AG04450 (cell line): ENCODE results near the gene SLC25A52. TPM values are rescaled to one million over a fixed set of nuclear protein-coding genes. Genes with fewer than 3 reads are reported as not detected.
"Not testable (repeated sequence)": the region's sequence is repeated elsewhere in the genome, so short reads cannot be mapped to it uniquely, and the experiment has no call there.

ENCODE experiments used
- CTCF ChIA-PET: fragments of 300-600, 350-600 bp; formaldehyde crosslinking; extraction: SDS; loops from one replicate; lab custom pipeline; 2022; ENCODE audit warnings: antibody characterized with exemption, inconsistent platforms; lab: Charles Lee
- POLR2A ChIA-PET: fragments of 350-600 bp; formaldehyde crosslinking; extraction: SDS; loops from one replicate; lab custom pipeline; 2021; ENCODE audit warnings: antibody characterized with exemption, inconsistent platforms; lab: Yijun Ruan, JAX
- DNase-seq: peaks from one replicate; pipeline ENCODE4 v3.0.0-alpha.2; 2011; ENCODE audit warnings: low read depth, low spot score
- H3K27ac ChIP-seq: one replicate; pipeline ENCODE4 v1.5.1; 2012; ENCODE audit warnings: low read depth, low read length, control low read depth
- H3K27me3 ChIP-seq: one replicate; pipeline ENCODE4 v1.6.0; 2012; ENCODE audit warnings: low read length; ENCODE audit not compliant: control insufficient read depth, insufficient read depth
- H3K4me3 ChIP-seq: 2 replicates; pipeline ENCODE4 v1.5.1; 2011; ENCODE audit warnings: mild to moderate bottlenecking, low read depth, low read length, control low read depth
- H3K9me3 ChIP-seq: 2 replicates; pipeline ENCODE4 v1.5.1; 2012; ENCODE audit warnings: low read length; ENCODE audit not compliant: control insufficient read depth, insufficient read depth
- polyA plus RNA-seq: library from polyadenylated mRNA; depleted of rRNA; stranded (reverse); fragments of >200 nt; gene quantifications from 2 replicates; pipeline ENCODE4 v1.2.3, GENCODE V29; 2011
- TF ChIP-seq, protein P1 (sequence below): IDR thresholded peaks from 2 replicates; pipeline ENCODE4 v1.5.1; 2011; ENCODE audit warnings: low read depth, low read length, control low read depth, inconsistent platforms

SLC25A52 gene
- polyA plus RNA-seq, 1 experiment: not detected

DNA sequence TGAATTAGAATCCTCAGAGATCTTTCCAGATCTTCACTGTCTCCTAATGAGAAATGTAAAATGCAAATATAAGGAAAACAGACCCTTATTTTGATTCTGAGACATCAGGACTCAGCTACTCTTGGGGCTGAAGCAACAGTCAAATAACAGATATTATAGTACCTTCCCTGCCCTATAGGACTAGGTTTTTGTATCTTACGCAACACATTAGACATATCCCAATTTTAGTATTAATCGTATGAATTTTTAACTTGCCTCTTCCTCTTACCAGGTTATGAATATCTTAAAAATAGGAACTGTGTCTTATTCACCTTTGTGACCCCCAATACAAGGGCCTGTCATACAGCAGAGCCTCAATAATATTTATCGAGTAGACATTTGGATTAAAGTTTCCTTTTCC is 12.0 kb upstream of the SLC25A52 start:
- Histone ChIP-seq H3K4me3 (no peak overlapping the region), H3K27me3 (no peaks in the 10 kb centered on the region), H3K27ac (no peak overlapping the region), H3K9me3 (no peaks in the 10 kb centered on the region)
- ChIA-PET CTCF (interaction anchor here (0.6 kb wide), 1 partner anchor 135 kb away, joined by 3 read pairs; no protein-coding TSS in a partner anchor), POLR2A (no interaction called here)
- TF ChIP-seq, protein P1, sequence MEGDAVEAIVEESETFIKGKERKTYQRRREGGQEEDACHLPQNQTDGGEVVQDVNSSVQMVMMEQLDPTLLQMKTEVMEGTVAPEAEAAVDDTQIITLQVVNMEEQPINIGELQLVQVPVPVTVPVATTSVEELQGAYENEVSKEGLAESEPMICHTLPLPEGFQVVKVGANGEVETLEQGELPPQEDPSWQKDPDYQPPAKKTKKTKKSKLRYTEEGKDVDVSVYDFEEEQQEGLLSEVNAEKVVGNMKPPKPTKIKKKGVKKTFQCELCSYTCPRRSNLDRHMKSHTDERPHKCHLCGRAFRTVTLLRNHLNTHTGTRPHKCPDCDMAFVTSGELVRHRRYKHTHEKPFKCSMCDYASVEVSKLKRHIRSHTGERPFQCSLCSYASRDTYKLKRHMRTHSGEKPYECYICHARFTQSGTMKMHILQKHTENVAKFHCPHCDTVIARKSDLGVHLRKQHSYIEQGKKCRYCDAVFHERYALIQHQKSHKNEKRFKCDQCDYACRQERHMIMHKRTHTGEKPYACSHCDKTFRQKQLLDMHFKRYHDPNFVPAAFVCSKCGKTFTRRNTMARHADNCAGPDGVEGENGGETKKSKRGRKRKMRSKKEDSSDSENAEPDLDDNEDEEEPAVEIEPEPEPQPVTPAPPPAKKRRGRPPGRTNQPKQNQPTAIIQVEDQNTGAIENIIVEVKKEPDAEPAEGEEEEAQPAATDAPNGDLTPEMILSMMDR: no peak
- DNase-seq: no peak

DNA sequence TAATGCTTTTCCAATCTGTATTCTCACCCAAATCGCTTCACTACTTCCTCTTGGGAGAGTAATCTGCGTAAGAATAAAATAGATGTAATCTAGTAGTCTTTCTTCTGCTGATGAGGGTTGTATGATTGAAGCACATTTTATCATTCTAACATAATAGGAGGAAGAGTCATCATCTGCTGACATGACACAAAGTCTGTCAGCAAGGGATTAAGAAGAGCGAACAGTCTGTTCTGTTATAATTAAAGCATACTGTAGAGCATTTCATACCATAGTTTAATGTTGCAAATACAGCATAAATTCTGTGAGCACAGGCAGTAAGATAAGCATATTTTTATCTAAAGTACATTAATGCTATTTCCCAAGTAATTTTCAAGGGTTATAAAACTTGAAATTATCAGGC is 10.4 kb downstream of the SLC25A52 start:
- CTCF ChIA-PET: no interaction called here

DNA sequence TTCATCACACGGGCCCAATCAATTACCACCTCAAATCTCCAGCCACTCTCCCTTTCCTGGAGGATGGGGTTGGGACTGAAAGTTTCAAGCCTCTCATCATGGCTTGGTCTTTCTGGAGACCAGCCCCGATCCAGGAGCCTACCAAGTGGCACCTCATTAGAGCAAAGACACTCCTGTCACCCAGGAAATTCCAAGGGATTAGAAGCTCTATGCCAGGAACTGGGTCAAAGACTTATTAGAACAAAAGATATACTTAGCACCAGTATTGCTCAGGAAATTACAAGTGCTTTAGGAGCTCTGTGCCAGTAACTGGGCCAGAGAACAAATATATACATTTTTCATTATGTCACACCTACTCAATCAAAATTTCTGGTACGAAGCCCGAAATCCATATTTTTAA is 14.3 kb downstream of the SLC25A52 start:
- Histone ChIP-seq H3K27ac (no peak overlapping the region), H3K4me3 (no peak overlapping the region), H3K9me3 (no peaks in the 10 kb centered on the region), H3K27me3 (no peaks in the 10 kb centered on the region)
- TF ChIP-seq, protein P1: no peak
- DNase-seq: no peak
- CTCF ChIA-PET: interaction anchor here (0.6 kb wide), 1 partner anchor 91 kb away, joined by 3 read pairs; no protein-coding TSS in a partner anchor
- POLR2A ChIA-PET: no interaction called here

More for the DNA sequence above, 10.4 kb downstream of the SLC25A52 start:
- TF ChIP-seq, protein P1: no peak
- H3K4me3 ChIP-seq: no peak overlapping the region
- no peak overlapping the region for H3K27ac ChIP-seq
- H3K27me3 ChIP-seq: no peaks in the 10 kb centered on the region
- POLR2A ChIA-PET: no interaction called here
- no peaks in the 10 kb centered on the region for H3K9me3 ChIP-seq
- DNase-seq: no peak

DNA sequence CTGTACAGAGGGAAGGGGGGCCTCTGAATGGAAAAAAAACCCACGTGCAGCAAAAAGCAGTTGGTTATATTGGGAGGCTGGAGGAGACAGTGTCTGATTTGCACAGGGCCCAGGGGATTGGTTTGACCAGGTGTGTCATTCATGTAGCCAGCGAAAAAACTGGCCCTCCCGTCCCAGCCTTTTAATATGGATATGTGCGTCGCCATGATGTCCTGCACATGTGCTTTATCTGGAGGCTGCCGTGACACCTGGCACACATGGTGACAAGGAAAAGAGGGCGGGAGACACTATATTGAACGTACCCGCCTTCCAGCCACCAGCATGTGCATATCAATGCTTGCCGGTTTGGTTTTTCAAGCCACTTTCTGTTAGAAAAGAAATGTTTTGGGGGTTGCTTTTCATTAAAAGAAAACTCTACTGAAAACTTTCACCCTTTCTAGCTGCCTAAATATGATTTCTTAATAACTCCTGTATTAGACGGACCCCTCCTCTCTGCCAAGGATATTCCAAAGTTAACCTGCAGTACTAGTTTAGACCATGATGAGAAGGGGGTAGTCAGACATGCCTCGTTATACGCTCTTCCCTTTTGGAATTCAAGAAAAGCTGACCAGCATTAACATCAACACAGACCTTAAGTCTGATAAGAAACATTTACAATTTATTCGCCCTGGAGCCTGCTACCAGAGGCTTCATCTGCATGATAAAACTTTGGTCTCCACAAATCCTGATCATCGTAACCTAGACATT is 16.2 kb downstream of the SLC25A52 start:
- no peak overlapping the region for H3K4me3 ChIP-seq
- DNase-seq: no peak
- H3K27me3 ChIP-seq: no peaks in the 10 kb centered on the region
- ChIA-PET POLR2A (no interaction called here), CTCF (no interaction called here)
- no peaks in the 10 kb centered on the region for H3K9me3 ChIP-seq
- TF ChIP-seq, protein P1: no peak
- H3K27ac ChIP-seq: no peak overlapping the region

DNA sequence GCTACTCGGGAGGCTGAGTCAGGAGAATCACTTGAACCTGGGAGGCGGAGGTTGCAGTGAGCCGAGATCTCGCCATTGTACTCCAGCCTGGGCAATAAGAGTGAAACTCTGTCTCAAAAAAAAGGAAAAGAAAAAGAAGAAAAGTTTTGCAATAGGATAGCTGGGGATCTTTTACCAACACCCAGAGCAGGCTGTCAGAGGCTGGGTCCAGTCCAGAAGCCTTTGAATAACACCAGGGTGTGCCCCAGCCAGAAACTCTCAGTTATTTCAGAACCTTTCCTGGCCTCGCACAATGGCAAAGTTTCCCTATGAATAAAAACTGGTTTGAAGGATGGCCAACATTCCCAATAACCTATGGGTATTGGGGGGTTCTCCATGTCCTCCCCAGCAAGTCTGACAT is 17.1 kb downstream of the SLC25A52 start:
- POLR2A ChIA-PET: not testable (repeated sequence)

More for the DNA sequence above, 17.1 kb downstream of the SLC25A52 start:
- H3K9me3 ChIP-seq, DNase-seq, H3K4me3 ChIP-seq, H3K27me3 ChIP-seq, H3K27ac ChIP-seq, CTCF ChIA-PET: not testable (repeated sequence)
